AG04449 (cell line): ENCODE results near the gene CIB4.
A peak's percentile ranks its signal among the peaks of the same experiment; 100 is the strongest.

ENCODE experiments used
- CTCF ChIA-PET: fragments of 350-600 bp; formaldehyde crosslinking; extraction: SDS; loops from one replicate; lab custom pipeline; 2021; ENCODE audit warnings: antibody characterized with exemption; lab: Yijun Ruan, JAX
- POLR2A ChIA-PET: fragments of 400-600, 350-600 bp; formaldehyde crosslinking; extraction: SDS; loops from one replicate; lab custom pipeline; 2020; ENCODE audit warnings: antibody characterized with exemption, inconsistent platforms; lab: Yijun Ruan, JAX
- DNase-seq: peaks from one replicate; pipeline ENCODE4 v3.0.0-alpha.2; 2010; ENCODE audit warnings: low read depth, low spot score
- H3K4me3 ChIP-seq: 2 replicates; pipeline ENCODE4 v1.5.1; 2011; ENCODE audit warnings: low read depth, mild to moderate bottlenecking, control low read depth, low read length
- TF ChIP-seq, protein P1 (sequence below): IDR thresholded peaks from one replicate; pipeline ENCODE4 v1.5.1; 2011; ENCODE audit warnings: mild to moderate bottlenecking, moderate library complexity, low read length, control low read depth, inconsistent platforms; ENCODE audit not compliant: insufficient read depth; ENCODE audit errors: missing control alignments

Gene CIB4

DNA sequence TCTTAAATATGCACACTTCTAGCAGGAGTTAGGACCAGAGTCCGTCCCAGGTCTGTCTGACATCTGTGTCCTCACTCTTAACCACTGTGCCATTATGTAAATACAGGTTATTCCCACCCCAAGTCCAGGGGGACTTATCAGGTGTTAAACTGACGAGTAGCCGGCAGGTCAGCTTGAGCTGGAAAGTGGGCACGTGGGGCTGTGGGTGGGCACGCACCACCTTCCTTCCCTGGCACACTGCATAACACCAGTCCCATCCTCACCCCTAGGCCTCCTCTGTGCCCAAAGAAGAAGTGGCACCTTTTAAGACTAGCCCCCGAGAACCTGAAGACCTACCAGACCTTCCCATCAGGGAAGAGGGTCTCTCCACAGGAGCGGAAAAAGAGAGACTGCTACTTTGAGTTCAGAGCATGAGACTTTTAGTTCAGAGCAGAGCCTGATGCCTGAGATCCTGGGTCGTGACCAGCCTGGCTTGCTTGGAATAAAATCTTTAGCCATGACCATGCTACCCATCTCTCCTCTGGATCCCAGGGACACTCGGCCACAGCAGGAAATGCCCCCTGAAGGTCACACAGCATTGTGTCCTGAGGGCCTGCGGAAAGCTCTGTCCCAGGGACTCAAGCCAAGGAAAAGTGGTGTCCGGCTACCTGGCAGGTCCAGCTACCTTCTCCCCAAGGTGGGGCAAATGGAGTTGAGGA, 62.0 kb downstream of the CIB4 start:
- ChIA-PET POLR2A (no interaction called here), CTCF (interaction anchor here (0.6 to 7.3 kb wide), 25 partner anchors 10 to 628 kb away, joined by 3 to 111 read pairs (median 6); a partner anchor contains a TSS)
- H3K4me3 ChIP-seq, result no peak overlapping the region
- no peak for DNase-seq
- TF ChIP-seq, protein P1, sequence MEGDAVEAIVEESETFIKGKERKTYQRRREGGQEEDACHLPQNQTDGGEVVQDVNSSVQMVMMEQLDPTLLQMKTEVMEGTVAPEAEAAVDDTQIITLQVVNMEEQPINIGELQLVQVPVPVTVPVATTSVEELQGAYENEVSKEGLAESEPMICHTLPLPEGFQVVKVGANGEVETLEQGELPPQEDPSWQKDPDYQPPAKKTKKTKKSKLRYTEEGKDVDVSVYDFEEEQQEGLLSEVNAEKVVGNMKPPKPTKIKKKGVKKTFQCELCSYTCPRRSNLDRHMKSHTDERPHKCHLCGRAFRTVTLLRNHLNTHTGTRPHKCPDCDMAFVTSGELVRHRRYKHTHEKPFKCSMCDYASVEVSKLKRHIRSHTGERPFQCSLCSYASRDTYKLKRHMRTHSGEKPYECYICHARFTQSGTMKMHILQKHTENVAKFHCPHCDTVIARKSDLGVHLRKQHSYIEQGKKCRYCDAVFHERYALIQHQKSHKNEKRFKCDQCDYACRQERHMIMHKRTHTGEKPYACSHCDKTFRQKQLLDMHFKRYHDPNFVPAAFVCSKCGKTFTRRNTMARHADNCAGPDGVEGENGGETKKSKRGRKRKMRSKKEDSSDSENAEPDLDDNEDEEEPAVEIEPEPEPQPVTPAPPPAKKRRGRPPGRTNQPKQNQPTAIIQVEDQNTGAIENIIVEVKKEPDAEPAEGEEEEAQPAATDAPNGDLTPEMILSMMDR, result no peak

- H3K4me3 ChIP-seq, result no peak overlapping the region
- ChIA-PET POLR2A (no interaction called here), CTCF (interaction anchor here (0.6 to 7.3 kb wide), 62 partner anchors 11 to 628 kb away, joined by 3 to 111 read pairs (median 5); partner anchors contain the start of genes ADGRF3 and SELENOI)
- TF ChIP-seq, protein P1, result no peak
- DNase-seq, result no peak
Observed at GRCh38 chr2:26578581-26578980, 62.6 kb downstream of the CIB4 start.

DNA sequence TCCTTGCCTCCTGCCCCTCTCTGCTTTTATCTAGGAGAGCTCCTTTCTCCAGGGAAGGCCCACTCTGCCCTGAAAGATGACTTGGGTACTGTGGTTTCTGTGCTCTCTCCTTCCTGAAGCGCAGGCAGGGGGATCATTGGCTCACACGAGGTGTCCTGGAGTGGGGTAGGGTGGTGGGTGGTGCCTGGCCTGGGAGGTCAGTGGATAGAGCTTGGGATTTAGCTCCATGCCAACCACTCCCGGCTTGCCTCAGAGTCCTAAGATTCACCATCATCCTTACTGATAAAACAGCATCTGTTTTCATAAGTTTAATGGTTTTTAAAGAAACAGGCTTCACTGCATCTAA, 63.1 kb downstream of the CIB4 start:
- ChIA-PET CTCF (interaction anchor here (0.6 to 7.3 kb wide), 69 partner anchors 10 to 627 kb away, joined by 3 to 111 read pairs (median 4); partner anchors contain the start of genes ADGRF3 and SELENOI), POLR2A (no interaction called here)
- TF ChIP-seq, protein P1, result no peak
- no peak for DNase-seq
- H3K4me3 ChIP-seq, result no peak overlapping the region

GRCh38 chr2:26577442-26578112, 63.6 kb downstream of the CIB4 start:
- DNase-seq, result no peak
- ChIA-PET CTCF (interaction anchor here (0.5 to 7.3 kb wide), 71 partner anchors 10 to 627 kb away, joined by 3 to 111 read pairs (median 4); partner anchors contain the start of genes ADGRF3 and SELENOI), POLR2A (no interaction called here)
- TF ChIP-seq, protein P1, result peak; percentile 94
- no peak overlapping the region for H3K4me3 ChIP-seq

DNA sequence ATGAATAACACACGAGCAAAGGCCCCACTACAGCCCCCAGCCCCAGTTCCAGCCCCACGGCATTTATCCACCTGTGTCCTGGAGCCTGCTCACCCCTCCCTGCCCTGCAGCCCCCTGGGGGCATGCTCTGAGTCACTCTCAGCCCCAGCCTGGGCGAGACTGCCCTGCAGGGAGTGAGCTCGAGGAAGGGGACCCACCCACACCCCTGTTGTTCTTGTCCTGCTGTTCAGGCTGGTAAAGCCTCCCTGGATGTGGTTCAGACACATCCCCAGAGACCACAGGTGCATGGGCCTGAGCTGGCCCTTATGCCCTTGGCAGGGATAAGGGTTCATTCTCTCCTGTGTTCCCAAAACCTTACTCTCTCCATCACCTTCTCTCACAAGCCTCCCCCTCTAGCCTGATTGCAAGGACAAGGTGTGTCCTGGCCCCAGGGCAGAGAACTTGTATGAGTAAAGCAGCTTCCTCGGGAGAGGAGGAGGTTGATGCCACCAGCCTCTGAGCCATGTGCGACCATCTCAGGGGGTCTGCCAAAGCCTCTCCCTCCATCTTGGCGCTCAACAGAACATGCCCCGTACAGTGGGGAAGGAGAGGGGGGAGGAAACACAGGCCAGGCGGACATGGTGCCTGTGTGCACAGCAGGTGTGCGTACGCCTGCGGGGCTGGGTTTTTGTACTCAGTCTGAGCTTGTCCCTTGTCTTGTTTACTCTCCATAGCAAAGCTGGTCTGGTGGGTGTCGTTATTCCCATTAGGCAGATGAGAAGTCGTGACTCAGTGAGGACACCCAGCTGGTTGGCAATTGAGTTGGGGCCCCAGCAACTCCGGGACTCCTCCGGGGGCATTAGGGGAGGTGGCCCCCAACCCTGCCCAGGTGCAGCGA, 64.4 kb downstream of the CIB4 start:
- H3K4me3 ChIP-seq, result no peak overlapping the region
- ChIA-PET POLR2A (interaction anchor here (0.6 kb wide), 1 partner anchor 378 kb away, joined by 4 read pairs; no protein-coding TSS in a partner anchor), CTCF (interaction anchor here (0.7 to 7.3 kb wide), 34 partner anchors 9 to 387 kb away, joined by 3 to 111 read pairs (median 6); partner anchors contain the start of genes ADGRF3 and SELENOI)
- no peak for DNase-seq
- TF ChIP-seq, protein P1, result no peak
